ENCODE results near the gene GGT1.
"Not testable (repeated sequence)": the region's sequence is repeated elsewhere in the genome, so short reads cannot be mapped to it uniquely, and the experiment has no call there.

GGT1 gene

GRCh38 chr22:24629069-24629468 is 26.1 kb downstream of the GGT1 start:
- peak; percentile 45 for DNase-seq (ENCODE audit: low read depth)
- peak; percentile 41 for TF ChIP-seq CTCF (IDR thresholded peaks at IDR 0.05; ENCODE audit: low read depth, low read length)
- not testable (repeated sequence) for H3K4me3 ChIP-seq (ENCODE audit: low read depth, low read length)

- H3K4me3 ChIP-seq (ENCODE audit: low read depth, low read length): not testable (repeated sequence)
- DNase-seq (ENCODE audit: low read depth): peak; percentile 33
These were observed 27.9 kb downstream of the GGT1 start for GRCh38 chr22:24630812-24631427.

DNA sequence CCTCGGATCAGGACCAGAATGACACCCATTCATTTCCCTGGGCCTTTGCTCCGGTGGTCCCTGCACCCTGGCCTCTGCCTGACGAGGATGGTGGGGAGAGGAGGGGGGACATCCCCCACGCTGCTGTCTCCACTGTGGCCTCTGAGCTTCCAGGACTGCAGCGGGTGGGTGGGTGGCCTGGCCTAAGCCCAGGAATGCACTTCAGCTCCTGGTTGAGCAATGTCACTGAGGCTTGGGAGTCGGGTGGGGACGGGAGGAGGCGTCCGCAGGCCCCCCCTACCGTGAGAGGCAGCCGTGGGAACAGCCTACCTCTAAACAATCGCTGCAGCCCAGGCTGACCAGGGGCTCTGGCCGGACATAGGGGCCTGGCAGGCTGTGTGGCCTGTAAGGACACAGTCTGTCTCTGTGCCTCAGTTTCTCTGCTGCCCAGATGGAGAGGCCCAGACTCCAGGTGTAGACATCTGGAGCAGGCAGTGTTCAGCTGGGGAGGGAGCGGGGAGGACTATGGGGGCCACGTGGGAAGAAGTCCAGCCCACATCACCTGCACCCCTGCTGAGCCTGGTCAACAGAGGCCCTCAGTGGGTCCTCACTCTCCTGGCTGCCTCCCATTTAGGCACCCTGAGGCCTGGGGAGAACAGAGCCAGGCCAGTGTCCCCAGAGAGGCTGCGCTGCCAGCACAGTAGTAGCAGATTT is 28.6 kb downstream of the GGT1 start:
- not testable (repeated sequence) for DNase-seq (ENCODE audit: low read depth); H3K4me3 ChIP-seq (ENCODE audit: low read depth, low read length)

DNA sequence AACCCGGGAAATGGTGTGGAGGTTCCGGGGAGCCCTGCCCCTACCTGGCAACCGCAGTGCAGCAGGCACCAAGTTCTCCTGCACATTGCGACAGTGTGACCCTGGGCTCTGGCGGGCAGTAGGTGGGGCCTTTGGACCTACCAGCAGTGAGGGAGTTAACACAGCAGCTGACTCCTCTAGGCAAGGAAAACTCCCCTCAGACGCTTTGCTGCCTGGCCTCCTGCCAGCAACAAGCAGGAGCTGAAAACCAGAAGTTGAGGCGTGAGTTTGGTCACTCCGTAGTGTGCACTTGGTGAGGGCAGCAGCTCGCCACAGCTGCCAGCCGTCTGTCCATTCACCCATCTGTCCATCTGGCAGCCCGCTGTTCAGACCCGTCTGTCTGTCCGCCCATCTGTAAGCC is 29.6 kb downstream of the GGT1 start:
- DNase-seq (ENCODE audit: low read depth): peak; percentile 57

DNA sequence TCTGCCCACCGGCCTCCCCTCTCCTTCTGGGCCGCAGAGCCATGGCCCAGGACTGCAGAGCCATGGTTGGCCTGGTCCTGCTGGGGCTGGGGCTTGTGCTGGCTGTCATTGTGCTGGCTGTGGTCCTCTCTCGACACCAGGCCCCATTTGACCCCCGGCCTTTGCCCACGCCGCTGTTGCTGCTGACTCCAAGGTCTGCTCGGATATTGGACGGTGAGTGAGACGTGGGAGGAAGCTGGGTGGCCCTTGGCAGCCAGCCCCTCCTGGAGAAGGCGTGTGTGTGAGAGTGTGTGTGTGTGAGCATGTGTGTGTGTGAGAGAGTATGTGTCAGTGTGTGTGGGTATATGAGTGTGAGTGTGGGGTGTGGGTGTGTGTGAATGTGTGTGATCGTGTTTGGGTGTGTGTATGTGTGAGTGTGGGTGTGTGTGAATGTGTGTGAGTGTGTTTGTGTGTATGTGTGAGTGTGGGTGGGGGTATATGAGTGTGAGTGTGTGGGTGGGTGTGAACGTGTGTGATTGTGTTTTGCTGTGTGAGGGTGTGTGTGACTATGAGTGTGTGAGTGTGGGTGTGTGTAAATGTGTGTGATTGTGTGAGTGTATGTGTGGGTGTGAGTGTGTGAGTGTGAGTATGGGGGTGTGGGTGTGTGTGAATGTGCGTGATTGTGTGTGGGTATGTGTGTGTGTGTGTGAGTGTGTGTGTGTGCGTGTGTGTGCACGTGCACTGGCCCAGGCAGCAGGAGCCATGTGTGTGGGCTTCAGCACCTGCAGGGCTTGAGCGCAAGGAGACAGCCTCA is 30.4 kb downstream of the GGT1 start:
- not testable (repeated sequence) for H3K4me3 ChIP-seq (ENCODE audit: low read depth, low read length)
- peak; percentile 6 for DNase-seq (ENCODE audit: low read depth)

More for the DNA sequence above, 29.6 kb downstream of the GGT1 start:
- H3K4me3 ChIP-seq (ENCODE audit: low read depth, low read length): not testable (repeated sequence)

- peak; percentile 73 for DNase-seq (ENCODE audit: low read depth)
- not testable (repeated sequence) for H3K4me3 ChIP-seq (ENCODE audit: low read depth, low read length)
These were observed 31.9 kb downstream of the GGT1 start for GRCh38 chr22:24634776-24635389.

DNA sequence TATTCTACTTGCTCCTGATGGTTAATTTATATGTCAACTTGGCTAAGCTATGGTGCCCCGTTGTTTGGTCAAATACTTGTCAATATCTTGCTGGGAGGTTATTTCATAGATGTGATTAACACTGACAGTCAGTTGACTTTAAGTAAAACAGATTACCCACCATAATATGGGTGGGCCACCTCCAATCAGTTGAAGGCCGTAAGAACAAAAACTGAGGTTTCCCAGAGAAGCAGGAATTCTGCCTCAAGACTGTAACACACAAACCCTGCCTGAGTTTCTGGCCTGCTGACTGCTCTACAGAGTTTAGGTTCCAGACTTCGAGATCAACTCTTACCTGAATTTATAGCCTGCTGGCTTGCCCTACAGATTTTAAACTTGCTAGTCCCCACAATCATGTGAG is 33.5 kb downstream of the GGT1 start:
- DNase-seq (ENCODE audit: low read depth); H3K4me3 ChIP-seq (ENCODE audit: low read depth, low read length): not testable (repeated sequence)

More at GRCh38 chr22:24634776-24635389, 31.9 kb downstream of the GGT1 start:
- TF ChIP-seq CTCF (IDR thresholded peaks at IDR 0.05; ENCODE audit: low read depth, low read length): peak; percentile 36

DNA sequence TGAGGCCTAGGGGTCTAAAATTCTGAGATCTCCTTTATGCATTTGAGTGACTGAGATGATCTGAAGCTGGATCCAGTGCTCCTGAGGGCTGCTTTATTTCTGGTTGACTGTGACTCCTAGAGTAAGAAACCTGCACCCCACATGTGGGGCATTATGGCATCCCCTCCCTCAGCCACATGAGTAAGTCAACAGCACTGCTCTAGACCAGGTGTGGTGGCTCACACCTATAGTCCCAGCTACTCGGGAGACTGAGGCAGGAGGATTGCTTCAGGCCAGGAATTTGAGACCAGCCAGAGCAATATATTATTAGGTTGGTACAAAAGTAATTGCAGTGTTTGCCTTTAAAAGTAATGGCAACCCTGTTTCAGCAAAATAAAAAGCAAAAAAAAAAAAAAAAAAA is 39.3 kb downstream of the GGT1 start:
- DNase-seq (ENCODE audit: low read depth); H3K4me3 ChIP-seq (ENCODE audit: low read depth, low read length): not testable (repeated sequence)

DNA sequence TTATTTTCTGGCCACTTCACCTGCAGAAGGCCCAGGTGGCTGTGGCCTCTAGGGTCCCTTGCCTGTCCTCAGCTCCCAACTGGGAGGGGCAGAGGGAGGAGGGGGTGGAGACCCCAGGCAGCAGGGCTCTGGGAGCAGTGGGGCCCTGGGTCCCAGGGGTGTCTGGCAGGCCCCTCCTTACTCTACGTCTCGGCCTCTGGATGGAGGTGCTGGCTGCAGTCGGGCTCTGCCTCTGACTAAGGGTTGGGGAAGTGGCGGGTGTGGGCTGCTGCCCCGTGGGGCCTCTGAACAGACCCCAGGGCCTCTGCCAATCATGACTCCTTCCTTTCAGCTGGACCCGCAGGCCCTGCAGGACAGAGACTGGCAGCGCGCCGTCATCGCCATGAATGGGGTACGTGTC is 41.4 kb downstream of the GGT1 start:
- H3K4me3 ChIP-seq (ENCODE audit: low read depth, low read length): not testable (repeated sequence)
- DNase-seq (ENCODE audit: low read depth): peak; percentile 52

GRCh38 chr22:24645408-24646399 is 42.7 kb downstream of the GGT1 start:
- H3K4me3 ChIP-seq (ENCODE audit: low read depth, low read length); DNase-seq (ENCODE audit: low read depth): not testable (repeated sequence)

DNA sequence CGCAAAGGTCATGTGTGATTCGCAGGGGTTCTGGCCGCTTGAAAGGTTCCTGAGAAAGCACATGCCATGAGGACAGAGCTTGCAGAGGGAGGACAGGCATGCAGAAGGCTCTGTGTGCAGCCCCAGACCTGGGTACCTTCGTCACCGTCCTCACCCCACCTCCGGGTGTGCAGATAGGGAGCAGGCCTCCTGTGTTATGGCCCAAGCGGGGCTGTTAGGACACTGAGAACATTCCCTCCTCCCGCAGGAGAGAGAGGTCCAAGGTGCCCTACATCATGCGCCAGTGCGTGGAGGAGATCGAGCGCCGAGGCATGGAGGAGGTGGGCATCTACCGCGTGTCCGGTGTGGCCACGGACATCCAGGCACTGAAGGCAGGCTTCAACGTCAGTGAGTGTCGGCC is 43.8 kb downstream of the GGT1 start:
- not testable (repeated sequence) for H3K4me3 ChIP-seq (ENCODE audit: low read depth, low read length); DNase-seq (ENCODE audit: low read depth)

- DNase-seq (ENCODE audit: low read depth); H3K4me3 ChIP-seq (ENCODE audit: low read depth, low read length): not testable (repeated sequence)
These were observed 46.4 kb downstream of the GGT1 start for GRCh38 chr22:24649371-24649770.

GRCh38 chr22:24650884-24651283 is 47.9 kb downstream of the GGT1 start:
- not testable (repeated sequence) for H3K4me3 ChIP-seq (ENCODE audit: low read depth, low read length); DNase-seq (ENCODE audit: low read depth)

DNA sequence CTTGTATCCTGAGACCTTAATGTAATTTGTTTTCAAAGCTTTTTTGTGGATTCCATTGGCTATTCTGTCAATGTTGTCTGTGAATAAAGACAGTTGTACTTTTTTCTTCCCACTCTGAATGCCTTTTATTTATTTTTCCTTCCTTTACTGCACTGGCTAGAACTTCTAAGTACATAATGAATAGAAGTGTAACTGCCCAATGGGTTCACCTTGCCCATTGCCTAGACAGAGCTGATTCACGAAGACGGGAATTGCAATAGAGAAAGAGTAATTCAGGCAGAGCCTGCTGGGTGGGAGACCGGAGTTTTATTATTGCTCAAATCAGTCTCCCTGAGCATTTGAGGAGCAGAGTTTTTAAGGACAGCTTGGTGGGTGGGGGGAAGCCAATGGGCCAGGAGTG is 62.4 kb downstream of the GGT1 start:
- not testable (repeated sequence) for H3K4me3 ChIP-seq (ENCODE audit: low read depth, low read length); DNase-seq (ENCODE audit: low read depth)

GRCh38 chr22:24667904-24668303 is 64.9 kb downstream of the GGT1 start:
- H3K4me3 ChIP-seq (ENCODE audit: low read depth, low read length); DNase-seq (ENCODE audit: low read depth): not testable (repeated sequence)
